Gastrocnemius medialis (tissue), 4 donors: ENCODE measurements around the gene HERPUD1.

Experiments
- POLR2A ChIP-seq, 2 donors: fragments of 450-650 bp; IDR thresholded peaks; one replicate each; pipeline ENCODE4 v1.6.1; 2017; ENCODE audit warnings: antibody characterized with exemption in 2 of 2, mild to moderate bottlenecking in 2 of 2, moderate library complexity in 2 of 2
- TF ChIP-seq, protein P1 (sequence below), 5 experiments: fragments of 450-650 bp in 3 of 5; fragments of 200-600 bp in 2 of 5; sonication (generic) in 2 of 5; IDR thresholded peaks in 4 of 5; conservative IDR thresholded peaks in 1 of 5; 1 replicate in 4 of 5; 2 replicates in 1 of 5; pipeline ENCODE4 v1.5.1; 2016 to 2019; ENCODE audit warnings: antibody characterized with exemption in 5 of 5, mild to moderate bottlenecking in 3 of 5, moderate library complexity in 3 of 5

- TF ChIP-seq, protein P1, sequence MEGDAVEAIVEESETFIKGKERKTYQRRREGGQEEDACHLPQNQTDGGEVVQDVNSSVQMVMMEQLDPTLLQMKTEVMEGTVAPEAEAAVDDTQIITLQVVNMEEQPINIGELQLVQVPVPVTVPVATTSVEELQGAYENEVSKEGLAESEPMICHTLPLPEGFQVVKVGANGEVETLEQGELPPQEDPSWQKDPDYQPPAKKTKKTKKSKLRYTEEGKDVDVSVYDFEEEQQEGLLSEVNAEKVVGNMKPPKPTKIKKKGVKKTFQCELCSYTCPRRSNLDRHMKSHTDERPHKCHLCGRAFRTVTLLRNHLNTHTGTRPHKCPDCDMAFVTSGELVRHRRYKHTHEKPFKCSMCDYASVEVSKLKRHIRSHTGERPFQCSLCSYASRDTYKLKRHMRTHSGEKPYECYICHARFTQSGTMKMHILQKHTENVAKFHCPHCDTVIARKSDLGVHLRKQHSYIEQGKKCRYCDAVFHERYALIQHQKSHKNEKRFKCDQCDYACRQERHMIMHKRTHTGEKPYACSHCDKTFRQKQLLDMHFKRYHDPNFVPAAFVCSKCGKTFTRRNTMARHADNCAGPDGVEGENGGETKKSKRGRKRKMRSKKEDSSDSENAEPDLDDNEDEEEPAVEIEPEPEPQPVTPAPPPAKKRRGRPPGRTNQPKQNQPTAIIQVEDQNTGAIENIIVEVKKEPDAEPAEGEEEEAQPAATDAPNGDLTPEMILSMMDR (IDR thresholded peaks at IDR 0.05 in 4 of 5, conservative IDR thresholded peaks at IDR 0.05 in 1 of 5) = no peak
- no peak for TF ChIP-seq POLR2A (IDR thresholded peaks at IDR 0.05)
Measured at GRCh38 chr16:56889206-56889605, 42.7 kb upstream of the HERPUD1 start.
